GM12891 (cell line): Measurements from ENCODE around the gene CFAP73.

Source experiments
- DNase-seq: peaks from one replicate; pipeline ENCODE4 v3.0.0; 2011; ENCODE audit warnings: low spot score; ENCODE audit not compliant: insufficient read length
- FAIRE-seq: peaks from 2 replicates; lab custom pipeline; 2011; peaks lifted over from hg19 to GRCh38; lab: Jason Lieb, UNC
- PAX5 ChIP-seq: IDR thresholded peaks from 2 replicates; pipeline ENCODE4 v1.6.1; 2011; ENCODE audit warnings: low read length, moderate library complexity, mild to moderate bottlenecking; ENCODE audit not compliant: insufficient read depth, severe bottlenecking
- POLR2A ChIP-seq: IDR thresholded peaks from 2 replicates; pipeline ENCODE4 v1.6.1; 2011; ENCODE audit warnings: low read depth, low read length, control low read depth
- POLR2AphosphoS5 ChIP-seq: IDR thresholded peaks from 2 replicates; pipeline ENCODE4 v1.6.1; 2011; ENCODE audit warnings: low read depth, low read length, control low read depth
- POU2F2 ChIP-seq: IDR thresholded peaks from 2 replicates; pipeline ENCODE4 v1.6.1; 2011; ENCODE audit warnings: low read depth, mild to moderate bottlenecking, control low read depth, low read length, moderate library complexity
- SPI1 ChIP-seq: IDR thresholded peaks from 2 replicates; pipeline ENCODE4 v1.6.1; 2011; ENCODE audit warnings: low read depth, low read length, control low read depth
- TAF1 ChIP-seq: IDR thresholded peaks from 2 replicates; pipeline ENCODE4 v1.6.1; 2011; ENCODE audit warnings: low read depth, low read length, control low read depth

CFAP73 gene

DNA sequence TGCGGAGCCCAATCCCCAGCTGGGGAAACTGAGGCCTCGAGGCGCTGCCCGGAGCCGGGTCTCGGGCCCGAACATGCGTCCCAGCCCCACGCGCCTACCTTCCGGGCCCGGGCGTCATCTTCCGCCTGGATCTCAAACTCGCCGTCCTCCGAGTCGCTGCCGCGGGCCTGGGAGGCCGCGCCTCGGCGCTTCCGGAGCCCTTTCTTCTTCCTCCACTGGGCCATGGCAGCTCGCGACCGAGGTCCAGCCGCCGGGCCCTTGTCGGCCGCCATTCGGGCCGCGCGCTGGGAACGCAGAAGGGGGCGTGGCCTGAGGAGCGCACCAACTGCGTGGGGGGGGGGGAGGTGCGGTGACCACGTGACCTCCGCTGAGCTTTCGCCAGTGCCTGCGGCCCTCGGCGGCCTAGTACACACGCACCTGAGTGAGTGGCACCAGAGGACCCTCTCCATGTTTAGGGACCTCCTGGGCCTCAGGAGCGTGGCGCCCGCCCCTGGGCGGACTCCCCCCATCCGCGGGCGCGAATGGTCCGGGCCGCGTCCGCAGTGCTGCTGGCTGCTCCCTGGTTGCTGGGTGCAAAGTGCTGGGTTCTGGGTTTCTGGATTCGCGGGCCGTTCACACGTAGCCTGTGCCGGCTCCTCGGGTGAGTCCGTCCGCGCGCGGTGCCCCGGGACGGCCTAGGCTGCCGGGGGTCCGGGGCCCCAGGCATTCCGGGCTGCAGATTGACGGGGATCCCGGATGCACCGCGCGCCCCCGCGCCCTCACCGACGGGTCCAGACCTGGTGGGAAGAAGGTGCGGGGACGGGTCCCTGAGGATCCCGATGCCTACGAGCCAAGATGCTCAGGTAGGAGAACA, 35.9 kb downstream of the CFAP73 start, which contains the start of the genes DDX54 and RITA1:
Gene DDX54 (minus strand): TSS at position 299 of the 853 bp plus-strand sequence. CDS start 27 bp downstream, at position 272.
Gene RITA1 (plus strand): TSS at position 542 of the 853 bp plus-strand sequence. CDS start 1,026 bp downstream, outside the sequence.
- TF ChIP-seq PAX5 = no peak
- TF ChIP-seq POLR2AphosphoS5 = peak; percentile 80
- peak; percentile 89 for TF ChIP-seq POLR2A
- no peak for TF ChIP-seq POU2F2
- no peak for TF ChIP-seq SPI1
- peak; percentile 86 for TF ChIP-seq TAF1
- DNase-seq = peak; percentile 63
- peak; percentile 90 for FAIRE-seq

DNA sequence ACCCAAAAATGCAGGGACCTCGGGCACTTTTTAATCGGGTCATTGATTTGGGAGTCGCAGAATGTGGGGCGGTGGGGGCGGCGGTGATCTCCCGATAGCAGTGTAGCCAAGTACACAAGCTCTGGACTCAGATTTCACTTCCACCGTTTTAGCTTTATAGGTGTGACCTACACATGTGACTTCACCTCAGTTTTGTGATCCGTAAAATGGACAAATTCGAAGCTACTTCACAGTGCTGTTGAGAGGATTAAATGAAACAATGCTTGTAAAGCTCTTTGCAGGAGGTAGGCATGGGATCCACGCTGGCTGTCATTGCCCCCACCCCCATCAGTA, 36.5 kb downstream of the CFAP73 start:
- FAIRE-seq (no peak), DNase-seq (no peak)
- no peak for TF ChIP-seq PAX5
- TF ChIP-seq POLR2A = no peak
- TF ChIP-seq POU2F2 = no peak
- no peak for TF ChIP-seq SPI1

DNA sequence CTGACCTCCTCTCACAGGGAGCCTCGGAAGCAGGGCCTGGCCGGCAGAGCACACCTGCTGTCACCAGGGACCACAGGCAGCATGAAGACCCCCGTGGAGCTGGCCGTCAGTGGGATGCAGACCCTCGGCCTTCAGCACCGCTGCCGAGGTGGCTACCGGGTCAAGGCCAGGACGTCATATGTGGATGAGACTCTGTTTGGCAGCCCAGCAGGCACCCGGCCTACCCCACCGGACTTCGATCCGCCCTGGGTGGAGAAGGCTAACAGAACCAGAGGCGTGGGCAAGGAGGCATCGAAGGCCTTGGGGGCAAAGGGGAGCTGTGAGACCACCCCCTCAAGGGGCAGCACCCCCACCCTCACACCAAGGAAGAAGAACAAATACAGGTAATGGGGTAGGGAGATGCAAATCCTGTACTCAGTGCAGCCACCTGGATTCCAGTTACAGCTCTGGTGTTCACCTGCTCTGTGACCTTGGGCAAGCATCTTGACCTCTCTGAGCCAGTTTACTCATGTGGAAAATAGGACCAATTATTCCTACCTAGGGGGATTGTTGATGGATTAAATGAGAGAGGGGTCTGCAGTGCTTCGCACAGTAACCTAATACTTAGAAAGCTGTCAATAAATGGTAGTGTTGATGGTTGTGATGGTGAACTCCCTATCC, 37.3 kb downstream of the CFAP73 start:
- DNase-seq = no peak
- no peak for TF ChIP-seq POU2F2
- TF ChIP-seq SPI1 = no peak
- TF ChIP-seq TAF1 = no peak
- no peak for TF ChIP-seq POLR2AphosphoS5
- no peak for TF ChIP-seq POLR2A
- TF ChIP-seq PAX5 = no peak
- no peak for FAIRE-seq

DNA sequence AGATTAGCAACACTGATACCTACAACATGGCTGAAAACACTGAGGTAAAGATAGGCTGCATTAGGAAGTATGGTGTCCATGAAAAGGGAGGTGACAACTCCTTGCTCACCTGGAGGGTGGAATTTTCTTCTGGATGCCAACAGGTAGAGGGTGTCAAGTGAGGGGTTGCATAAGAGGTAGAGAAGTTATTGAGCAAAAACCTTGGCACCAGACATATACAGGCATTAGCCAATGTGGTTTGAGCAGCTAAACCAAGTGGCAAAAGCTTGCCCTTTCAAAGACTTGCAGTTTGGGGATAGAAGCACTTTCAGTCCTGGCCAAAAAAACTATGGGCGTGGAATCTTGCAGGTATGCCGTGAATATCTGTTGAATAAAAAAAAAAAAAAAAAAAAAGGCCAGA, 39.8 kb downstream of the CFAP73 start:
- no peak for TF ChIP-seq PAX5
- TF ChIP-seq TAF1 = no peak
- no peak for TF ChIP-seq POLR2AphosphoS5
- TF ChIP-seq SPI1 = no peak
- no peak for TF ChIP-seq POU2F2
- no peak for TF ChIP-seq POLR2A
- no peak for FAIRE-seq
- DNase-seq = no peak

DNA sequence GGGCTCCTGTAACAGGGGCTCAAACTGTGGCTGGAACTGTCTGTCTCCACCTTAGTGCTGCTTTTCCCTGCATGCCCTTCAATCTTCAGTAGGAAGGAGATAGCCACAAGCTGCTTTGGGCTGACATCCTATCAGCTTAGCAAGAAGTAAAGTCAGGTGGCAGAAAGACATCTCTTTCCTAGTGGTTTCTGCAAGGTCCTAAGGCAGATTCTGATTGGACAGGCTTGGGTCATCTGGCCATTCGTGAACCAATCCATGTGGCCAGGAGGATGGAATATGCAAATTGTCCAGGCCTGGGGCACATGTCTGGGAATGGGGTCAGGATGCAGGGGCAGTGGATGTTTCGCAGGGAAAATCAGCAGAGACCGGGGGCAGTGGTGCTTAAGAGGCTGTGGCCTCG, 41.2 kb downstream of the CFAP73 start:
- DNase-seq = no peak
- TF ChIP-seq POLR2A (no peak), POU2F2 (peak; percentile 81), SPI1 (no peak)
- no peak for FAIRE-seq

DNA sequence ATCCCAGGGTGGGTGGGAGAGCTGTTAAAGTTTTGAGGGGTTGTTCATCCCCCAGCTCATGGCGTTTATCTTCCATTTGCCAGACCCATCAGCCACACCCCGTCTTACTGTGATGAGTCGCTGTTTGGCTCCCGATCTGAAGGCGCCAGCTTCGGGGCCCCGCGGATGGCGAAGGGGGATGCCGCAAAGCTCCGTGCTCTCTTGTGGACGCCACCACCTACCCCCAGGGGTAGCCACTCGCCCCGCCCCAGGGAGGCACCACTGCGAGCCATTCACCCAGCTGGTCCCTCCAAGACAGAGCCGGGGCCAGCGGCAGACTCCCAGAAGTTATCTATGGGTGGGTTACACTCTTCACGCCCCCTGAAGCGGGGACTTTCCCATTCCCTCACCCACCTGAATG, 41.7 kb downstream of the CFAP73 start:
- DNase-seq = no peak
- FAIRE-seq = no peak
- TF ChIP-seq POLR2A (no peak), POLR2AphosphoS5 (no peak), POU2F2 (no peak), PAX5 (no peak), TAF1 (no peak), SPI1 (no peak)

DNA sequence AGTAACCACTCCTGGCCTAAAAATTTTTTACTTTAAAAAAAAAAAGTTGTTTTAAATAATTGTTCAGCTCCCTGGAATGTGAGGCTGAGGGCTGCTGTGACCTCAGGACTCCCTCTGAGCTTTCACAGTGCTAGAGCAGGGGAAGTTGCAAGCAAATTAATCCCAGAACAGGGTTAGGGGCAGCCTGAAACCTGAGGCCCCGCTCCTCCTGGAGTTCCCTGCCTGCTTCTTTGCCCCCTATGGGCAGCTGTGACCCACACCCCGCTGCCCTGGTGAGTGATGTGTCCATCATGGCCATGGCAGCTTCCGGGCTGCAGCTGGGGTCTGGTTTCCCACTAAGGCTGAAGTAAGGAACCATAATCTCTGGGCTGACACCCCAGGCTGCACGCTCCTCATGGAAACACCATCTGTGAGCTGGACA, 45.5 kb downstream of the CFAP73 start:
- no peak for FAIRE-seq
- no peak for DNase-seq
- TF ChIP-seq POLR2AphosphoS5 = no peak
- TF ChIP-seq SPI1 = no peak
- no peak for TF ChIP-seq POLR2A
- TF ChIP-seq PAX5 = no peak
- TF ChIP-seq POU2F2 = no peak
- TF ChIP-seq TAF1 = no peak

DNA sequence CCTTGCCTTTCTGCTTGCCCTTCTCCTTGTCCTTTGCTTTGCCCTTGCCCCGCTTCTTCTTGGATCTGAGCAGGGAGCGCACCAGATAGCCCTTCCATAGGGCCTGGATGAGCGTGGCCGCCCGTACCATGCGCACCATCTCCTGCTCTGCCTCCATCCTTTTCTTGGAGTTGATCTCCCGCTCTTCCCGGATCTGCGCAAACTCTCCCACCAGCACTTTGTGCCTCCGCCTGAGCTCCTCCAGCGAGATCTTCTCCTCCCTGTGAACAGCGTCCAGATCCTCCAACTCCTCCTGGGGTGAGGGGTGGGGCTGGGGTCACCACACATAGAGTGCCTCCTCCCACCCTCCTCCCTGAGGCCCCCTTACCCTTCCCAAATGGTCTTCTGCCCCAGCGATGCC, 46.1 kb downstream of the CFAP73 start:
- DNase-seq = no peak
- TF ChIP-seq TAF1 (no peak), SPI1 (no peak), POLR2AphosphoS5 (no peak), POU2F2 (no peak), PAX5 (no peak)
- no peak for FAIRE-seq

DNA sequence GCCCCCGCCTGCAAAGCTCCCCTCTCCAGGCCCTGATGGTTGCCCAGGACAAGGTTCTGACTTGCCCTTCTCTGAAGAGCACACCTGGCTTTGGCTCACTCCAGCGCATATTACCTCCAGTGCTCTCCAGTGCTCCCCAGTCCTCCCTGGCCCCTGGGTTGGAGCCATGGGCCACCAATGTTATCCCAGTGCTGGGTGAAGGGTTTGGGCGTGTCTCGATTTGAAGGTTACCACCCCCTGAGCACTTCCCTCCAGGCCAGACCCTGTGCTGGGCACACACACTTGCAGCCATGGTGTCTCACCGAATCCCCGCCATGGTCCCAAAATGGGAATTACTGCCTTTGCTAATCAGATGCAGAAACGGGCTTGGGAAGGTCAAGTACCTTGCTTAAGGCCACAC, 47.1 kb downstream of the CFAP73 start:
- FAIRE-seq (no peak), DNase-seq (no peak)
- no peak for TF ChIP-seq SPI1
- TF ChIP-seq POLR2AphosphoS5 = no peak
- no peak; the same call in 1 of the 2 replicates for TF ChIP-seq POLR2A
- TF ChIP-seq POU2F2 = no peak
- TF ChIP-seq TAF1 = no peak
- no peak for TF ChIP-seq PAX5

DNA sequence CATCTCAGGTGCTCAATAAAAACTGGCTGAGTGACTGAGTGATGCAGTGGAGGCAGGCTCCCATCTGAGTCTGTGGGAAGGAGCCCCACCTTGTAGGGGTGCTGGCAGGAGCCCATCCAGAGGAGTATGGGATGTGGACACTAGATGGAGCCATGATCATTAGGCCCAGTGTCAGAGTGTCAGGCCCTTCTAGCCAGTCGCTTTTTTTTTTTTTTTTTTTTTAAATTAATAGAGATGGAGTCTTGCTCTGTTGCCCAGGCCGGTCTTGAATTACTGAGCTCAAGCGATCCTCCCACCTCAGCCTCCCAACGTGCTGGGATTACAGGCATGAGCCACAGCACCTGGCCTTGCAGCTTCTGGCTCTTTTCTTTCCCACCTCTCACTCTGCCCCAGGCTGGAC, 47.5 kb downstream of the CFAP73 start:
- TF ChIP-seq TAF1 (no peak), POLR2AphosphoS5 (no peak), SPI1 (no peak), POU2F2 (peak; percentile 52; the same call in 1 of the 2 replicates)
- FAIRE-seq (peak; percentile 90), DNase-seq (peak; percentile 80)
